ENCODE data around the gene CHFR. TPM values are rescaled to one million over a fixed set of nuclear protein-coding genes. Genes with fewer than 3 reads are reported as not detected.
A peak's percentile ranks its signal among the peaks of the same experiment; 100 is the strongest.
"Not testable (repeated sequence)": the region's sequence is repeated elsewhere in the genome, so short reads cannot be mapped to it uniquely, and the experiment has no call there.

The CHFR gene
- total RNA-seq, 2 donors from 2014 or later = 13.6 to 13.8 TPM

GRCh38 chr12:132886529-132887477 is 602 bp downstream of the CHFR start:
- Histone ChIP-seq H3K36me3 (peaks cover 3% of the 10 kb centered on the region), H3K4me3 (peak overlapping the region; percentile 75 to 94), H3K27ac (peak overlapping the region; percentile 75 to 91), H3K9me3 (no peaks in the 10 kb centered on the region), H3K27me3 (no peaks in the 10 kb centered on the region), H3K4me1 (peaks cover 0 to 16% of the 10 kb centered on the region in 2 donors)
- TF ChIP-seq CTCF (IDR thresholded peaks at IDR 0.05) = no peak
- no peak for DNase-seq (ENCODE audit: low spot score)

GRCh38 chr12:132881818-132882217 is 5.6 kb downstream of the CHFR start:
- peaks cover 14% of the 10 kb centered on the region for H3K36me3 ChIP-seq
- no peaks in the 10 kb centered on the region for H3K9me3 ChIP-seq
- no peak for DNase-seq (ENCODE audit: low spot score)
- TF ChIP-seq CTCF (IDR thresholded peaks at IDR 0.05) = no peak
- H3K4me3 ChIP-seq = no peak overlapping the region
- H3K27me3 ChIP-seq = no peaks in the 10 kb centered on the region
- peaks cover 0 to 10% of the 10 kb centered on the region in 2 donors for H3K4me1 ChIP-seq
- no peak overlapping the region for H3K27ac ChIP-seq

- not testable (repeated sequence) for H3K4me3 ChIP-seq; H3K27me3 ChIP-seq; H3K27ac ChIP-seq; DNase-seq (ENCODE audit: low spot score); H3K9me3 ChIP-seq; H3K4me1 ChIP-seq
- peaks cover 73% of the 10 kb centered on the region for H3K36me3 ChIP-seq
Observed at GRCh38 chr12:132874620-132875019, 12.8 kb downstream of the CHFR start.

GRCh38 chr12:132874175-132874574 is 13.2 kb downstream of the CHFR start:
- Histone ChIP-seq H3K36me3 (peaks cover 77% of the 10 kb centered on the region), H3K9me3 (no peaks in the 10 kb centered on the region), H3K27me3 (no peaks in the 10 kb centered on the region), H3K4me3 (no peak overlapping the region), H3K4me1 (no peaks in the 10 kb centered on the region), H3K27ac (no peak overlapping the region)
- TF ChIP-seq CTCF (IDR thresholded peaks at IDR 0.05) = no peak
- no peak for DNase-seq (ENCODE audit: low spot score)

- no peaks in the 10 kb centered on the region for H3K27me3 ChIP-seq
- no peak for TF ChIP-seq CTCF (IDR thresholded peaks at IDR 0.05)
- DNase-seq (ENCODE audit: low spot score) = no peak
- no peaks in the 10 kb centered on the region for H3K9me3 ChIP-seq
- H3K36me3 ChIP-seq = peaks cover 77% of the 10 kb centered on the region
- H3K4me1 ChIP-seq = no peaks in the 10 kb centered on the region
- H3K27ac ChIP-seq = no peak overlapping the region
- H3K4me3 ChIP-seq = no peak overlapping the region
Observed at GRCh38 chr12:132873724-132874123, 13.7 kb downstream of the CHFR start.

GRCh38 chr12:132872975-132873421 is 14.4 kb downstream of the CHFR start:
- Histone ChIP-seq H3K4me3 (no peak overlapping the region), H3K4me1 (no peaks in the 10 kb centered on the region), H3K27ac (no peak overlapping the region), H3K27me3 (no peaks in the 10 kb centered on the region), H3K9me3 (no peaks in the 10 kb centered on the region), H3K36me3 (peaks cover 77% of the 10 kb centered on the region)
- no peak for DNase-seq (ENCODE audit: low spot score)
- TF ChIP-seq CTCF (IDR thresholded peaks at IDR 0.05) = no peak

Data from right atrium auricular region (tissue), 2 donors.